OCI-LY7 (cell line): ENCODE measurements around the gene CCNA1.

Source experiments
- EZH2phosphoT487 ChIP-seq: fragments of 200-600 bp; sonication (generic); IDR thresholded peaks from 2 replicates; pipeline ENCODE4 v1.6.1; 2018; ENCODE audit warnings: low read depth, borderline replicate concordance, mild to moderate bottlenecking, mixed run types, antibody characterized with exemption, low read length, moderate library complexity, mixed read lengths
- TF ChIP-seq, protein P1 (sequence below): fragments of 200-600 bp; sonication (generic); conservative IDR thresholded peaks from 2 replicates; pipeline ENCODE4 v1.5.1; 2014; ENCODE audit warnings: mild to moderate bottlenecking, antibody characterized with exemption, low read length, moderate library complexity, mixed read lengths

DNA sequence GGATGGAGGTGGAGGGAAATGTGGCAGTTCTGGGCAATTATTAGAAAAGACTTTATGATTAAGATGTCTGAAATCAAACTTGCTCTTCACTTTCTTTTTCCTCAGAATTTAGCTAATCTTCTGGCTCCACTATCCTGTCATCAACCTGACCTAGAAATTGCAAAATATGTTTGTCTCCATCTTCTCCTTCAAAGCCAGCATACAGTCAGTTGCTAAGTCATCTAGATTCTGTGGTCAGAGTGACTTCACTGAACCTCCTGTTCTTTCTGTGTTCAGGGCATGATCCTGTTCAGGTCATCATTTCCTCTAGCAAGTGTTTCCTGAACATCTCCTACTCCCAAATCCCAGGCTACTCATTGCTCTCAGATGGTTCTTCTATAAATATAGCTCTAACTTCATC, 10.8 kb upstream of the CCNA1 start:
- TF ChIP-seq, protein P1, sequence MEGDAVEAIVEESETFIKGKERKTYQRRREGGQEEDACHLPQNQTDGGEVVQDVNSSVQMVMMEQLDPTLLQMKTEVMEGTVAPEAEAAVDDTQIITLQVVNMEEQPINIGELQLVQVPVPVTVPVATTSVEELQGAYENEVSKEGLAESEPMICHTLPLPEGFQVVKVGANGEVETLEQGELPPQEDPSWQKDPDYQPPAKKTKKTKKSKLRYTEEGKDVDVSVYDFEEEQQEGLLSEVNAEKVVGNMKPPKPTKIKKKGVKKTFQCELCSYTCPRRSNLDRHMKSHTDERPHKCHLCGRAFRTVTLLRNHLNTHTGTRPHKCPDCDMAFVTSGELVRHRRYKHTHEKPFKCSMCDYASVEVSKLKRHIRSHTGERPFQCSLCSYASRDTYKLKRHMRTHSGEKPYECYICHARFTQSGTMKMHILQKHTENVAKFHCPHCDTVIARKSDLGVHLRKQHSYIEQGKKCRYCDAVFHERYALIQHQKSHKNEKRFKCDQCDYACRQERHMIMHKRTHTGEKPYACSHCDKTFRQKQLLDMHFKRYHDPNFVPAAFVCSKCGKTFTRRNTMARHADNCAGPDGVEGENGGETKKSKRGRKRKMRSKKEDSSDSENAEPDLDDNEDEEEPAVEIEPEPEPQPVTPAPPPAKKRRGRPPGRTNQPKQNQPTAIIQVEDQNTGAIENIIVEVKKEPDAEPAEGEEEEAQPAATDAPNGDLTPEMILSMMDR = no peak
- TF ChIP-seq EZH2phosphoT487 = no peak
